Ascending aorta (tissue), 2 donors: ENCODE results near the gene IFNK. TPM values are rescaled to one million over a fixed set of nuclear protein-coding genes. Genes with fewer than 3 reads are reported as not detected.

ENCODE experiments used
- DNase-seq, 2 donors: peaks; one replicate each; pipeline ENCODE4 v3.0.0-alpha.2; 2019; ENCODE audit warnings: low spot score in 2 of 2
- H3K27ac ChIP-seq, 2 donors: fragments of 200-600 bp; sonication (generic); one replicate each; pipeline ENCODE4 v1.5.1; 2016 to 2017; ENCODE audit warnings: mild to moderate bottlenecking in 1 of 2
- H3K27me3 ChIP-seq: fragments of 200-600 bp; sonication (generic); one replicate; pipeline ENCODE4 v1.5.1; 2017
- H3K36me3 ChIP-seq, 2 donors: fragments of 200-600 bp; sonication (generic); one replicate each; pipeline ENCODE4 v1.5.1; 2016
- H3K4me1 ChIP-seq, 2 donors: fragments of 200-600 bp; sonication (generic); one replicate each; pipeline ENCODE4 v1.5.1; 2016 to 2017; ENCODE audit warnings: mild to moderate bottlenecking in 1 of 2
- H3K4me3 ChIP-seq, 2 donors: fragments of 200-600 bp; sonication (generic); one replicate each; pipeline ENCODE4 v1.5.1; 2016 to 2017; ENCODE audit warnings: mild to moderate bottlenecking in 1 of 2
- H3K9me3 ChIP-seq, 2 donors: fragments of 200-600 bp; sonication (generic); one replicate each; pipeline ENCODE4 v1.5.1; 2016
- CTCF ChIP-seq, 3 experiments: fragments of 200-600 bp in 2 of 3; fragments of 450-650 bp in 1 of 3; sonication (generic) in 2 of 3; IDR thresholded peaks; one replicate each; pipeline ENCODE4 v1.5.1; 2016 to 2019; ENCODE audit warnings: antibody characterized with exemption in 3 of 3, mild to moderate bottlenecking in 1 of 3, moderate library complexity in 1 of 3
- intact Hi-C: fragments of 100-400 bp; cut with DNase I; formaldehyde crosslinking; loops from one replicate; pipeline ENCODE4 v1.15.1; 2023
- total RNA-seq: library from RNA; depleted of rRNA; stranded (reverse); fragments of >200 nt; gene quantifications from one replicate; pipeline ENCODE4 v1.1.0, GENCODE V29; 2016

IFNK gene
- total RNA-seq, 1 donor from 2014 or later = not detected

GRCh38 chr9:27534131-27534530 is 10.0 kb downstream of the IFNK start:
- peaks cover 7 to 61% of the 10 kb centered on the region in 2 donors for H3K4me1 ChIP-seq

GRCh38 chr9:27534658-27535209 is 10.6 kb downstream of the IFNK start:
- Histone ChIP-seq H3K27me3 (no peaks in the 10 kb centered on the region), H3K27ac (peak overlapping the region; percentile 67 to 78), H3K4me3 (peak overlapping the region in 1 of 2 donors; percentile 8), H3K36me3 (no peaks in the 10 kb centered on the region), H3K9me3 (no peaks in the 10 kb centered on the region), H3K4me1 (peaks cover 11 to 66% of the 10 kb centered on the region in 2 donors)
- no peak for TF ChIP-seq CTCF (IDR thresholded peaks at IDR 0.05)
- intact Hi-C loops = no loop called here
- no peak for DNase-seq

More at GRCh38 chr9:27534131-27534530, 10.0 kb downstream of the IFNK start:
- intact Hi-C loops = no loop called here
- no peak for DNase-seq
- no peaks in the 10 kb centered on the region for H3K36me3 ChIP-seq
- H3K9me3 ChIP-seq = no peaks in the 10 kb centered on the region
- TF ChIP-seq CTCF (IDR thresholded peaks at IDR 0.05) = no peak
- peak overlapping the region; percentile 67 to 78 for H3K27ac ChIP-seq
- peak overlapping the region; percentile 8 to 19 for H3K4me3 ChIP-seq
- H3K27me3 ChIP-seq = no peaks in the 10 kb centered on the region

- H3K4me1 ChIP-seq = peaks cover 16 to 68% of the 10 kb centered on the region in 2 donors
- TF ChIP-seq CTCF (IDR thresholded peaks at IDR 0.05) = no peak
- no peak overlapping the region for H3K4me3 ChIP-seq
- DNase-seq = no peak
- H3K27ac ChIP-seq = peak overlapping the region in 1 of 2 donors; percentile 24
- H3K27me3 ChIP-seq = no peaks in the 10 kb centered on the region
- H3K36me3 ChIP-seq = no peaks in the 10 kb centered on the region
- intact Hi-C loops = no loop called here
- no peaks in the 10 kb centered on the region for H3K9me3 ChIP-seq
Measured at GRCh38 chr9:27535701-27536118, 11.6 kb downstream of the IFNK start.

DNA sequence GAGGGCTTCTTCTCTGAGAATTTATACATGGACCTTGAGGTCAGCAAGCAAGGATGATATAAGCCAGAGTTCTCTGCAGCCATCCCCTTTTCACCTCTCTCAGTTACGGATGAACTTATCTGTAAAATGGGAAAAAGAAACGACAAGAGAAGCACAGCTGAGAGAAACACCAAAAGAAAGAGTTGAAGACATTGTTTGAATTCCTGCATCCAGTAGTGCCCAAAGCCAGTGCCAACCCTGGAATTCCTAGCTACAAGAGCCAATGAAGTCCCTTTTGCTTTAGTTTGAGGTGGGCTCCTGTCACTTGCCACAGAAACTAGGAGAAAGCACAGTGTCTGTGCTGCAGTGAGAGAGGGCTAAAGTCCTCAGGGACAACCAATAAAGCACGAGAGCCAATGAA is 12.1 kb downstream of the IFNK start:
- intact Hi-C loops = no loop called here
- DNase-seq = no peak
- Histone ChIP-seq H3K27ac (peak overlapping the region in 1 of 2 donors; percentile 24), H3K27me3 (no peaks in the 10 kb centered on the region), H3K9me3 (no peaks in the 10 kb centered on the region), H3K4me1 (peaks cover 20 to 73% of the 10 kb centered on the region in 2 donors), H3K36me3 (no peaks in the 10 kb centered on the region), H3K4me3 (no peak overlapping the region)
- TF ChIP-seq CTCF (IDR thresholded peaks at IDR 0.05) = no peak

DNA sequence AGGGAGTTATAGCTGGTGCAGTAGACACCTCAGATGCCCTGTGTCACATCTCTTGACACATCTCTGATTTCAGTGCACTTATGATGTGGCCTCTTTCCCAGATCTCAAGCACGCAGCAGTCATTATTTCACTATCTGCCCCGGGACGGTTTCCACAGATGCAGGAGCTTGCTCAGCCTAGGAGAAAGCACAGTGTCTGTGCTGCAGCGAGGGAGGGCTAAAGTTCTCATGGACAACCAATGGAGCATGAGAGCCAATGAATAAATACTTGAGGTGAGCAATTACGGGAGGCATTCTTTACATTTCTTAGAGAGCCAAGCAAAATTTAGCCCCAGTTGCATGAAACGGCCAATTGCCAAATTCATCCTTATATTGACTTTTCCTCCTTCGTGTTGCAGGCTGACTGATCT is 12.9 kb downstream of the IFNK start:
- no peak for TF ChIP-seq CTCF (IDR thresholded peaks at IDR 0.05)
- Histone ChIP-seq H3K4me1 (peaks cover 23 to 82% of the 10 kb centered on the region in 2 donors), H3K36me3 (no peaks in the 10 kb centered on the region), H3K27ac (no peak overlapping the region), H3K4me3 (no peak overlapping the region), H3K27me3 (no peaks in the 10 kb centered on the region), H3K9me3 (no peaks in the 10 kb centered on the region)
- intact Hi-C loops = no loop called here
- no peak for DNase-seq

DNA sequence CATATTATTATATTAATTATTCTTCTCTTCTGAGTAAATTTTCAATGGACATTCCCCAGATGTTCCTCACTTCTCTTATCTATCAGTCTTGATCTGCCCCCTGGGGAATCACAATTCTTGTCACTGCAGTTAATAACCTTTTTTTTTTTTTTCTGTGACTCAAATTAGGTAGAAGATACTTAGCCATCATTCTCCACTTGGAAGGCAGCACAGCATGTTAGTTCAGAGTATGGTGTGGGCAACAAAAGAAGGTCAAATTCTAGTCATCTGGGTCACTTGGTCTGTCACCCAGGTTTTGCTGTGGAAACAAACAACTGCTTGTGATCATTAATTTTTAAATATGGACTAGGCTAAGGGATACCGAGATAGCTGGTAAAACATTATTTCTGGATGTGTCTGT is 13.7 kb downstream of the IFNK start:
- Histone ChIP-seq H3K9me3 (no peaks in the 10 kb centered on the region), H3K27me3 (no peaks in the 10 kb centered on the region), H3K4me3 (no peak overlapping the region), H3K36me3 (no peaks in the 10 kb centered on the region), H3K4me1 (peaks cover 23 to 89% of the 10 kb centered on the region in 2 donors), H3K27ac (peak overlapping the region; percentile 38 to 88)
- DNase-seq = no peak
- TF ChIP-seq CTCF (IDR thresholded peaks at IDR 0.05) = no peak
- intact Hi-C loops = no loop called here
